Fibroblast of pulmonary artery (primary cell): ENCODE results near the gene ARHGEF37.
A peak's percentile ranks its signal among the peaks of the same experiment; 100 is the strongest.

ENCODE experiments used
- DNase-seq: peaks from one replicate; pipeline ENCODE4 v3.0.0-alpha.2; 2010; ENCODE audit warnings: low read depth
- H3K4me3 ChIP-seq: replicated peaks from 2 replicates; pipeline ENCODE4 v1.5.1; 2011; ENCODE audit warnings: low read depth, mild to moderate bottlenecking, control low read depth, low read length, moderate library complexity
- TF ChIP-seq, protein P1 (sequence below): IDR thresholded peaks from 2 replicates; pipeline ENCODE4 v1.5.1; 2011; ENCODE audit warnings: mild to moderate bottlenecking, control low read depth, low read length, inconsistent platforms; ENCODE audit errors: missing control alignments

ARHGEF37 gene

DNA sequence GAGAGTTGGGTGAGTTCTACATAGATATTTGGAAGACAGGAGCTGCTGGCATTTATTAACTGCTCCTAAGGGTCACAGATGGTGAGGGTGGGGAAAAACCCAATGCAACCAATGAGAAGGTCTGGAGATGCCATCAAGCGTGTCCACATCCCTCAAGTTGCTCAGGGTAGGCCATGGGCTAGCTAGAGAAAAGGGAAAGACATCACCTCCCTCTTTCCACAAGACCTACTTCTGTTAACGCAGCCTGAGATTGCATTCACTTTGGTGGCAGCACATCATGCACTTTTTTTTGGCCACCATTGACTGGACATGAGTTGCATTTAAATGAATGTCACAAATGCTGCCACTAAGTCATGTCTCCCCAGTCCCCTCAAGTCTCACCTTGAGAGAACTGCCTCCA lies 71.4 kb downstream of the ARHGEF37 start:
- H3K4me3 ChIP-seq = no peak overlapping the region
- TF ChIP-seq, protein P1, sequence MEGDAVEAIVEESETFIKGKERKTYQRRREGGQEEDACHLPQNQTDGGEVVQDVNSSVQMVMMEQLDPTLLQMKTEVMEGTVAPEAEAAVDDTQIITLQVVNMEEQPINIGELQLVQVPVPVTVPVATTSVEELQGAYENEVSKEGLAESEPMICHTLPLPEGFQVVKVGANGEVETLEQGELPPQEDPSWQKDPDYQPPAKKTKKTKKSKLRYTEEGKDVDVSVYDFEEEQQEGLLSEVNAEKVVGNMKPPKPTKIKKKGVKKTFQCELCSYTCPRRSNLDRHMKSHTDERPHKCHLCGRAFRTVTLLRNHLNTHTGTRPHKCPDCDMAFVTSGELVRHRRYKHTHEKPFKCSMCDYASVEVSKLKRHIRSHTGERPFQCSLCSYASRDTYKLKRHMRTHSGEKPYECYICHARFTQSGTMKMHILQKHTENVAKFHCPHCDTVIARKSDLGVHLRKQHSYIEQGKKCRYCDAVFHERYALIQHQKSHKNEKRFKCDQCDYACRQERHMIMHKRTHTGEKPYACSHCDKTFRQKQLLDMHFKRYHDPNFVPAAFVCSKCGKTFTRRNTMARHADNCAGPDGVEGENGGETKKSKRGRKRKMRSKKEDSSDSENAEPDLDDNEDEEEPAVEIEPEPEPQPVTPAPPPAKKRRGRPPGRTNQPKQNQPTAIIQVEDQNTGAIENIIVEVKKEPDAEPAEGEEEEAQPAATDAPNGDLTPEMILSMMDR = no peak
- no peak for DNase-seq

DNA sequence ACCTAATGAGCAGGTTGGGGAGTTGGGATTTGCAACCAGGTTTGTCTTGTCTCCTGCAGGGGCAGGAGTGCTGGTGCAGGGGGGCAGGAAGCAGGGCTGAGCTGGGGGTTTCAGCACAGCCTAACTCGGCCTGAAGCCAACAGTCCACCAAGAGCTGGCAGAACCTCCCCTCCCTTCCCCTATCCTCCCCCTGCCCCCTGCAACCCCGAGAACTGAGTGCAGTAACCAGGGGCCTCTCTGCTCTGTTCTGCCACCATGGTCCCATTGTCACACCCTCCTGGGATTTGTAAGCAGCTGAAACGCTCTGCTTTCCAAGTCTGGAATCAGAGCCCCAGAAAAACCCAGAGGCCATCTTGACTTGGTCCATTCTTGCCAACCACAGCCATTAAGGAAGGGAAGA lies 72.9 kb downstream of the ARHGEF37 start:
- TF ChIP-seq, protein P1 = no peak
- no peak for DNase-seq
- H3K4me3 ChIP-seq = no peak overlapping the region

DNA sequence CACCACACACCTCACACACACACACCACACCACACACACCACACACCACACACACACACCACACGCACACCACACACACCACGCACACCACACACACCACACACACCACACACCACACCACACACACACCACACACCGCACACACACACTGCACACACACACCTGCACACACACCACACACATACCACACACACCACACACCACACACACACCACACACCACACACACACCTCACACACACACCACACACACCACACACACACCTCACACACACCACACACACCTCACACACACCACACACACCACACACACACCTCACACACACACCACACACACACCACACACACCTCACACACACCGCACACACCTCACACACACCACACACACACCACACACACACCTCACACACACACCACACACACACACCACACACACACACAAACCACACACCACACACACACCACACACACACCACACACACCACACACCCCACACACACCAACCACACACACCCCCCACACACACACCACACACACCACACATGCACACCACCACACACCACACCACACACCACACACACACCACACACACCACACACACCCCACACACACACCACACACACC lies 73.7 kb downstream of the ARHGEF37 start:
- TF ChIP-seq, protein P1 = no peak
- H3K4me3 ChIP-seq = no peak overlapping the region
- DNase-seq = no peak

DNA sequence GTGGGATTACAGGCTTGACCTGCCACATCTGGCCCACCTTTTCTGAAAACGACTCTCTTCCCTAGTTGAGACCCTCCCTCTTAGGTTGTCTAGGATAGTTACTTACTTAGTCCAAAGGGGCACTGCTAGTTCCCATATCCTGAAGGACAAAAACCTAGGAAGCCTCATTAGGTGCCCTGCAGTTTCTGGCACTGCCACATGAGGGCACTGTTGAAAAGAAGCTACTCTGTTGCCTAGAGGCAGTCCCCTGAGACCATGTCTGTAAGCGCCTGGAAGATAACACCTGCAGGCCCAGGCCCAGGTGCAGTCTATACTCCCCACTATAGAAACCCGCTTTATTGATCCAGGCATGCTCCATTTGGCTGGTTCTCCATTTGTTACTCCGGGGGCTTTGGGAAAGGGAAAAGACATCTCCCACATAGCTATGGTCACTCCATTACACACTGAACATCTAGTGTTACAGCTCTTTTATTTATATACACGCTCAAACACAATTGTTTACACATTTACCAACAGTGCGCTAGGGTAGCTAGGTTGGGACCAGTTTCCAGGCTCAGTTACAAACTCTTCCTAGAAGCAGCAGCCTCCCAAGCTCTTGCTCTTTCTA lies 75.4 kb downstream of the ARHGEF37 start:
- TF ChIP-seq, protein P1 = peak; percentile 71

DNA sequence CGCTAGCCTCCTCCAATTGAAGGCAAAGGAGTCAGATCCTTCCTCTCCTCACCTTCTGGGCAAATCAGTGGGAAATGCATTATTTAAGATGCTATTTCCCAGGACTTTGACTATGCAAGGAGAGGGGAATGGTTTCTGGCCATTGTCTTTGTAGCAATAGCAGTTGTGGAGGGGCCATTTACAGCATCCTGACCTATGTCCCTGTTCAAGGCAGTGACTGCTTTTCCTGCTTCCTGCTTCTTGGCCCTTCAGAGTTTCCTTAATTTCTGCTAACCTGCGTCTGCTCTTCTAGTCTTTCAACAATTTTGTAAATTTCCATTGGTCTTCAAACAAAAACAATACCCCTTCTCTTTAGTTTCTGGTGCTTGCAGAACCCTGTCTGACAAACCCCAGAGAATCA lies 76.0 kb downstream of the ARHGEF37 start:
- H3K4me3 ChIP-seq = no peak overlapping the region
- DNase-seq = no peak
- TF ChIP-seq, protein P1 = no peak

More for the DNA sequence above, 75.4 kb downstream of the ARHGEF37 start:
- DNase-seq = peak; percentile 36
- no peak overlapping the region for H3K4me3 ChIP-seq

DNA sequence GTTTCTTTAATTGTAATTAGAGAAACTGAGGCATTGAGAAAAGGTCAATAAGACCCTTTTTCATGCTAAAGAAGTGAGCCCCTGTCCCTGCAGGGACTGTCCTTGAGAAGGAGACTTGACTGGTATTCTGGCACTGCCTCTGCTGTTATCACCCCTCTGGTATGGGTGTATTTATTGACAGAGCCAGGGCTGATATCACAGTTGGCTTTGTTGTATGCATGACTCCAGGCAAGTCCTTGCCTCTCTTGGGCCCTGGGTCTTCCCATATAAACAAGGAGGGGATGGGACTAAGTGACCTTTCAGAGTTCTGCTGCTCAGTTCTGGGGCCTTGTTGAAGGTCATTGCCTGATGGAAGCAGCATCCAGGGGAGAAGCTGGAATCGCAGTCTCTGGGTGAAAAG lies 77.0 kb downstream of the ARHGEF37 start:
- DNase-seq = no peak
- H3K4me3 ChIP-seq = no peak overlapping the region
- TF ChIP-seq, protein P1 = no peak

DNA sequence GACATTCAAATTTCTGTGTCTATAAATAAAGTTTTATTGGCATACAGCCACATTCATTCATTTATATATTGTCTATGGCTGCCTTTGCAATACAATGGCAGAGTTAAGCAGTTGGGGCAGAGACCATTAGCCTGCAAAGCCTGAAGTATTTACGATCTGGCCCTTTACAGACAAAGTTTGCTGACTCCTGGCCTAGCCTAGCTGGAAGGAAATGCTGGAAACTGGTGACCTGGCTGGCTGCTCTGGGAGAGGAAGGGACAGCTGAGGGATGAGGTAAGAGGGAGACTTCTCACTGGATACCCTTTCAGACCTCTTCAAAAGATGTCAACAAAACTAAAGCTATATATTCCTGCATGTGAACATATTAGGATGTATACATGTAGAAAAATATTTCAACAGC lies 82.8 kb downstream of the ARHGEF37 start:
- no peak for DNase-seq
- TF ChIP-seq, protein P1 = no peak

More for the DNA sequence above, 82.8 kb downstream of the ARHGEF37 start:
- no peak overlapping the region for H3K4me3 ChIP-seq
